Mucosa of rectum (tissue), 2 donors: ENCODE results near the gene HOXD9.
A peak's percentile ranks its signal among the peaks of the same experiment; 100 is the strongest.

ENCODE experiments used
- H3K27ac ChIP-seq, 2 donors: one replicate each; pipeline ENCODE4 v1.7.0; 2013; ENCODE audit warnings: inconsistent platforms in 2 of 2, low read depth in 2 of 2, low read length in 2 of 2
- H3K27me3 ChIP-seq, 2 donors: one replicate each; pipeline ENCODE4 v1.7.0; 2013; ENCODE audit warnings: low read length in 2 of 2; ENCODE audit not compliant: control insufficient read depth in 2 of 2, insufficient read depth in 2 of 2
- H3K36me3 ChIP-seq, 2 donors: one replicate each; pipeline ENCODE4 v1.7.0; 2013; ENCODE audit warnings: low read length in 2 of 2; ENCODE audit not compliant: control insufficient read depth in 2 of 2, insufficient read depth in 2 of 2
- H3K4me1 ChIP-seq, 2 donors: one replicate each; pipeline ENCODE4 v1.7.0; 2013; ENCODE audit warnings: low read length in 2 of 2, mild to moderate bottlenecking in 1 of 2; ENCODE audit not compliant: control insufficient read depth in 2 of 2, insufficient read depth in 2 of 2
- H3K4me3 ChIP-seq, 2 donors: one replicate each; pipeline ENCODE4 v1.7.0; 2013; ENCODE audit warnings: low read length in 2 of 2
- H3K9ac ChIP-seq, 2 donors: one replicate each; pipeline ENCODE4 v1.7.0; 2013; ENCODE audit warnings: low read length in 2 of 2, low read depth in 1 of 2, mild to moderate bottlenecking in 1 of 2
- H3K9me3 ChIP-seq, 2 donors: one replicate each; pipeline ENCODE4 v1.7.0; 2013; ENCODE audit warnings: low read length in 2 of 2; ENCODE audit not compliant: control insufficient read depth in 2 of 2
- donor health status: healthy.
- donor health status: Normal muscosa, but diverticular disease.

HOXD9 gene

DNA sequence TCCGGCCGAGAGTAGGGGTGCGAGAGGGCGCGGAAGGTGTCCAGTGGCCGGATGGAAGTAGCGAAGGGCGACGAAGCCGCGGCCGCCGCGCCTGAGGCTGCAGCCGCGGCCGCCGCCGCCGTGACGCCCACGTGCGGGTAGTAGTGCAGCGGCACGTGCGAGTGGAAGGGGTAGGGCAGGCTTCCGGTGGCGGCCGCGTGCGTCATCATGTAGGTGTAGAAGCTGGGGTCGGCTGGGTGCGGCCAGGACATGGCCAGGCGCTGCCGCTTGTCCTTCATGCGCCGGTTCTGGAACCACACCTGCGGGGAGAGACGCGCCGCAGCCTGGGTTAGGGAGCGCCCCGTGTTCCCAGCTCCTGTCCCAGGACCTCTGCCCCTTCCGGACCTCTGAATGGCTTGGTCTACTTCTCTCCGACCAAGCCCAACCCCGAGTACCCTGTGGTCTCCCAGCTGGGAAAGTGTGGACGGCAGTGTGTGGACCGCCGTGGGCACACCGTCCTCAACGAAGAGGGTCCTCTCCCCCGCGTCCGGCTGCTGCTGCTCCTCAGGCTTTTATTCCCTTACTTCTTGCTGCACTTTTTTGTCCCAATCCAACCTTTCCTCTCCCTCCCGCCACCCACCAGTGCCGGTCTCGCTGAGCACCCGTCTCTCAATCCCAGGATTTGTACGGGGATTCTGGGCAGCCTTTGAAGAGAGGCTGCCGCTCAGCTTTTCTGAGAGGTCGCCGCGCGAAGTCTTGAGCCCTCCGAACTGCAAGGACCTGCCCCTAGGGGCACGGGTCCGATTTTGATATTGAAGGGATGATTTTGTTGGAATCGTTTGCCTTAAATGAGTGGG, 41.8 kb upstream of the HOXD9 start:
- peak overlapping the region in 1 of 2 donors; percentile 38 for H3K4me3 ChIP-seq

DNA sequence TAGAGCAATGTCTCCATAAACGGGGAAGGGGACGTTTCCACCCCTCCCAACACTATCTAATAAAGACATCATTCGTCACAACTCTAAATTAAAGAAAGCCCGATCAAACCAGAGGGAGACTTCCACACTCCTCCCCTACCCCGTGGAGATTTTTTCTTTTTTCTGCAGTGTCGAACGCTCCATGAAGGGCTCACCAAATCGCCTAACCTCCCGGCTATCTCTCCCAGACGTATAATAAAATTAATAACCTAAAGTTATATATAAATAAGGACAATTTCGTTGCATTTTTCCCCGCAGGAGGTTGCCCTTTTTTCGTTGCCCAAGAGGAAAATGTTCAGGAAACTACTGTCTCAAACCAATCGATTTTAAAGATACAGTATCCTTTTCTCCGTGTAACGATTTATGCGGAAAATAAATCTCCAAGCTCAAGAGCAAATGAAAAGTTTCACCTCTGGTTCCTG, 41.1 kb upstream of the HOXD9 start:
- Histone ChIP-seq H3K27me3 (peaks cover 82 to 89% of the 10 kb centered on the region in 2 donors), H3K9me3 (no peaks in the 10 kb centered on the region), H3K4me1 (peaks cover 3 to 7% of the 10 kb centered on the region in 2 donors)

More for the DNA sequence above, 41.8 kb upstream of the HOXD9 start:
- H3K4me1 ChIP-seq = peaks cover 3 to 5% of the 10 kb centered on the region in 2 donors
- H3K9ac ChIP-seq = no peak overlapping the region
- no peaks in the 10 kb centered on the region for H3K36me3 ChIP-seq
- H3K27ac ChIP-seq = no peak overlapping the region
- H3K27me3 ChIP-seq = peaks cover 82 to 89% of the 10 kb centered on the region in 2 donors
- no peaks in the 10 kb centered on the region for H3K9me3 ChIP-seq

GRCh38 chr2:176081837-176082524, 40.5 kb upstream of the HOXD9 start:
- no peak overlapping the region for H3K27ac ChIP-seq
- H3K9me3 ChIP-seq = no peaks in the 10 kb centered on the region
- H3K4me1 ChIP-seq = peaks cover 3 to 7% of the 10 kb centered on the region in 2 donors
- H3K9ac ChIP-seq = no peak overlapping the region
- no peaks in the 10 kb centered on the region for H3K36me3 ChIP-seq
- H3K4me3 ChIP-seq = no peak overlapping the region
- H3K27me3 ChIP-seq = peaks cover 82 to 90% of the 10 kb centered on the region in 2 donors

More for the DNA sequence above, 41.1 kb upstream of the HOXD9 start:
- Histone ChIP-seq H3K36me3 (no peaks in the 10 kb centered on the region), H3K27ac (no peak overlapping the region), H3K9ac (no peak overlapping the region), H3K4me3 (no peak overlapping the region)

DNA sequence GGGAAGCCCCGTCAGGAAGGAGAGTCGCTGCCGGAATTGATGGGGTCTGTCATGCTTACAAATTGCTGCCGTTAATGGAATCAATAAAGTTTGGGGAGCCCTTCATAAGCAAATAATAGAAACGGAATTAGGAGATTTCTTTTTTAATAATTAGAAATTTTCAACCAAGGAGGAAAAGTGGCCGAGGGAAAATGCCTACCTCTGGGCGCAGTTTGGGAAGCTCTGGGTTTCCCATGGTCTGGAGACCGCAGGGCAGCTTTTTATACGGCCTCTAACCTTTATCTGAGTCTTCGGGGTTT, 40.0 kb upstream of the HOXD9 start:
- H3K36me3 ChIP-seq = no peaks in the 10 kb centered on the region
- H3K4me3 ChIP-seq = no peak overlapping the region
- H3K4me1 ChIP-seq = peaks cover 3 to 7% of the 10 kb centered on the region in 2 donors
- no peaks in the 10 kb centered on the region for H3K9me3 ChIP-seq
- no peak overlapping the region for H3K27ac ChIP-seq
- H3K27me3 ChIP-seq = peaks cover 84 to 90% of the 10 kb centered on the region in 2 donors
- H3K9ac ChIP-seq = no peak overlapping the region

- H3K27ac ChIP-seq = no peak overlapping the region
- H3K4me3 ChIP-seq = no peak overlapping the region
- H3K9ac ChIP-seq = no peak overlapping the region
- H3K4me1 ChIP-seq = peaks cover 7 to 11% of the 10 kb centered on the region in 2 donors
- H3K36me3 ChIP-seq = no peaks in the 10 kb centered on the region
- H3K9me3 ChIP-seq = no peaks in the 10 kb centered on the region
- peaks cover 88 to 93% of the 10 kb centered on the region in 2 donors for H3K27me3 ChIP-seq
These were observed 39.4 kb upstream of the HOXD9 start for GRCh38 chr2:176082824-176083751.

GRCh38 chr2:176083796-176084261, 38.7 kb upstream of the HOXD9 start, which contains the start of gene EVX2:
Gene EVX2, minus strand, starts transcription at chr2:176083962. Its CDS starts 186 bp downstream, at chr2:176083776.
- H3K36me3 ChIP-seq = no peaks in the 10 kb centered on the region
- H3K9me3 ChIP-seq = no peaks in the 10 kb centered on the region
- peaks cover 88 to 93% of the 10 kb centered on the region in 2 donors for H3K27me3 ChIP-seq
- no peak within 1 kb of the TSS for H3K27ac ChIP-seq
- H3K4me1 ChIP-seq = peaks cover 11 to 16% of the 10 kb centered on the region in 2 donors
- H3K9ac ChIP-seq = no peak within 1 kb of the TSS
- H3K4me3 ChIP-seq = no peak within 1 kb of the TSS

- peaks cover 11 to 13% of the 10 kb centered on the region in 2 donors for H3K4me1 ChIP-seq
These were observed 37.9 kb upstream of the HOXD9 start for GRCh38 chr2:176084611-176085119.

DNA sequence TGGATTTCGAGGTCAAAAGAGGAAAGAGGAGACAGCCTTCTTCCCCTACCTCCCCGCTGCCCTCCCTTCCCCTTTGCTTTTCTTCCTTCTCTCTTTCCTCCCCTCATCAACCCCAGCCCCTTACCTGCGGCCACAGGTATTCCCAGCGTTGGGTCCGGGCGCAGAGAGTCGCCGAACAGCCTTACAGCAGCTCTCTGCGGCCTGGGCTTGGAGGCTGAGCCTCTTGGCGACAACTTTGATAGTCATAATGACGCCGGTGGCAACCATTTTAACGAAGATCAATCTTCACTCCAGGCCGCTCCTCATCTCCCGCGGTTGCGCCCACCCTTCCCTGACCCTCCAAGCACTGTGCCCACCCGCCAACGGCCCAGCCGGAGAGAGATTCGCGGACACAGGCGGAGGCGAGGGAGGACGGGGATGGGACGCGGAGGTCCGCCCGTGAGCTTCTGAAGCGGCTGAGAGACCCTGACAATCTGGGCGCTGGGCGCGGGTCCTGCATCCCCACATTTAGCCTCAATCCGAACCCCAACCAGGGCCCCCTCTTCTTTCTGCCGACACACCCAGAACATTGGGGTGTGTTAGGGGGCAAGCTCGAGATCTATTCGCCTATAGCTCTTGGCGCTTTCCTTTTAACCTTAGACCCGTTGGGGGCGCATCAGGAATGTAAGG, 37.3 kb upstream of the HOXD9 start:
- H3K4me3 ChIP-seq = no peak overlapping the region
- no peak overlapping the region for H3K27ac ChIP-seq
- H3K4me1 ChIP-seq = peaks cover 11 to 13% of the 10 kb centered on the region in 2 donors

More at GRCh38 chr2:176084611-176085119, 37.9 kb upstream of the HOXD9 start:
- no peak overlapping the region for H3K4me3 ChIP-seq
- H3K27me3 ChIP-seq = peaks cover 88 to 89% of the 10 kb centered on the region in 2 donors
- H3K36me3 ChIP-seq = no peaks in the 10 kb centered on the region
- no peak overlapping the region for H3K9ac ChIP-seq
- H3K27ac ChIP-seq = no peak overlapping the region
- H3K9me3 ChIP-seq = no peaks in the 10 kb centered on the region

More for the DNA sequence above, 37.3 kb upstream of the HOXD9 start:
- H3K9me3 ChIP-seq = no peaks in the 10 kb centered on the region
- no peaks in the 10 kb centered on the region for H3K36me3 ChIP-seq
- peaks cover 90 to 95% of the 10 kb centered on the region in 2 donors for H3K27me3 ChIP-seq
- H3K9ac ChIP-seq = no peak overlapping the region
